OCI-LY7 (cell line): ENCODE data around the gene IQSEC1.

ENCODE experiments used
- EZH2phosphoT487 ChIP-seq: fragments of 200-600 bp; sonication (generic); IDR thresholded peaks from 2 replicates; pipeline ENCODE4 v1.6.1; 2018; ENCODE audit warnings: low read depth, borderline replicate concordance, mild to moderate bottlenecking, mixed run types, antibody characterized with exemption, low read length, moderate library complexity, mixed read lengths
- TF ChIP-seq, protein P1 (sequence below): fragments of 200-600 bp; sonication (generic); conservative IDR thresholded peaks from 2 replicates; pipeline ENCODE4 v1.5.1; 2014; ENCODE audit warnings: mild to moderate bottlenecking, antibody characterized with exemption, low read length, moderate library complexity, mixed read lengths

DNA sequence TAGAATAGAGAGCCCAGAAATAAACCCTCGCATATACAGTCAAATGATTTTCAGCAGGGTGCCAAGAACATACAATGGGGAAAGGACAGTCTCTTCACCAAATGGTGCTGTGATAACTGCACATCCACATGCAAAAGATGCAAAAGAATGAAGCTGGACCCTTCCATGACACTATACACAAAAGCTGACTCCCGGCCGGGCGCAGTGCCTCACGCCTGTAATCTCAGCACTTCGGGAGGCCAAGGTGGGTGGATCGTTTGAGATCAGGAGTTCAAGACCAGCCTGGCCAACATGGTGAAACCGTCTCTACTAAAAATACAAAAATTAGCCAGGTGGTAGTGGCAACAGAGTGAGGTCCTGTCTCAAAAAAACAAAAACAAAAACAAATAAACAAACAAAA lies 43.2 kb upstream of the IQSEC1 start:
- TF ChIP-seq, protein P1, sequence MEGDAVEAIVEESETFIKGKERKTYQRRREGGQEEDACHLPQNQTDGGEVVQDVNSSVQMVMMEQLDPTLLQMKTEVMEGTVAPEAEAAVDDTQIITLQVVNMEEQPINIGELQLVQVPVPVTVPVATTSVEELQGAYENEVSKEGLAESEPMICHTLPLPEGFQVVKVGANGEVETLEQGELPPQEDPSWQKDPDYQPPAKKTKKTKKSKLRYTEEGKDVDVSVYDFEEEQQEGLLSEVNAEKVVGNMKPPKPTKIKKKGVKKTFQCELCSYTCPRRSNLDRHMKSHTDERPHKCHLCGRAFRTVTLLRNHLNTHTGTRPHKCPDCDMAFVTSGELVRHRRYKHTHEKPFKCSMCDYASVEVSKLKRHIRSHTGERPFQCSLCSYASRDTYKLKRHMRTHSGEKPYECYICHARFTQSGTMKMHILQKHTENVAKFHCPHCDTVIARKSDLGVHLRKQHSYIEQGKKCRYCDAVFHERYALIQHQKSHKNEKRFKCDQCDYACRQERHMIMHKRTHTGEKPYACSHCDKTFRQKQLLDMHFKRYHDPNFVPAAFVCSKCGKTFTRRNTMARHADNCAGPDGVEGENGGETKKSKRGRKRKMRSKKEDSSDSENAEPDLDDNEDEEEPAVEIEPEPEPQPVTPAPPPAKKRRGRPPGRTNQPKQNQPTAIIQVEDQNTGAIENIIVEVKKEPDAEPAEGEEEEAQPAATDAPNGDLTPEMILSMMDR = no peak
- TF ChIP-seq EZH2phosphoT487 = no peak
